ENCODE measurements around the gene R3HDM2. TPM values are rescaled to one million over a fixed set of nuclear protein-coding genes. Genes with fewer than 3 reads are reported as not detected.

The R3HDM2 gene
- total and polyA plus RNA-seq, 2 of the 13 experiments (the other 11 are each of a cell fraction or from before 2014, with no cell fraction given) = 11.1 to 23.5 TPM

DNA sequence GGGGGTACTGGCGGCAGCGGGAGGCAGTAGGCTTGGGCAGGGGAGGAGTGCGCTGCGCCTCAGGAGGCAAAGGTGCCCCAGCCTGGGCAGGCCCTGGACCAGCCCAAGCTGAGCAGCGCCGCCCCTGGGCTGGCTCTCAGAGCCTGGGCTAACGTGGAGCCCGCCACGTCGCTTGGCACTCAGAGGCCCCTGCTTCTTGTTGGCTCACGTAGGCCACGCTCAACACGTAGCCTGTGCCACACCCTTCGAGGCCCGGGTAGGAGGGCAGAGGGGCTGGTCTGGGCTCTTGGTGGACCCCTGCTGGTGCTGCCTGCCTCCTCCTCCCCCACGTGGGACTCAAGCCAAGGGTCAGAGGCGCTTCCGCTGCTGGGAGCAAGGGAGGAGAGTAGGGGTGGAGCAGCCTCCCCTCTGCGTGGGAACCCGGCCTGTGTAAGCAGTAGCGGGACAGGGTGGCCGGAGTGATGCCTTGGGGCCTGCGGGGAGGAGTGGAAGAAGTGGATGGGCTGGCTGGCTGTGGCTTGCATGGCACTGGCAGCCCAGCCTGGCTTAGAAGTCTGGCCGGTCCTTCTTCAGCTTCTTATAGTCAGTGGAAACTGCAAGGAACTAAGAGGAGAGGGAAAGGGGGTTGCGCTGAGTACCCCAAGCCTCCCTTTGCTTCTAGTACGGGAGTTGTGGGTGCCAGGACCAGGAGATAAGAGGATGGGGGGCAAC, 195.7 kb downstream of the R3HDM2 start (continued):
- TF ChIP-seq, protein P1, sequence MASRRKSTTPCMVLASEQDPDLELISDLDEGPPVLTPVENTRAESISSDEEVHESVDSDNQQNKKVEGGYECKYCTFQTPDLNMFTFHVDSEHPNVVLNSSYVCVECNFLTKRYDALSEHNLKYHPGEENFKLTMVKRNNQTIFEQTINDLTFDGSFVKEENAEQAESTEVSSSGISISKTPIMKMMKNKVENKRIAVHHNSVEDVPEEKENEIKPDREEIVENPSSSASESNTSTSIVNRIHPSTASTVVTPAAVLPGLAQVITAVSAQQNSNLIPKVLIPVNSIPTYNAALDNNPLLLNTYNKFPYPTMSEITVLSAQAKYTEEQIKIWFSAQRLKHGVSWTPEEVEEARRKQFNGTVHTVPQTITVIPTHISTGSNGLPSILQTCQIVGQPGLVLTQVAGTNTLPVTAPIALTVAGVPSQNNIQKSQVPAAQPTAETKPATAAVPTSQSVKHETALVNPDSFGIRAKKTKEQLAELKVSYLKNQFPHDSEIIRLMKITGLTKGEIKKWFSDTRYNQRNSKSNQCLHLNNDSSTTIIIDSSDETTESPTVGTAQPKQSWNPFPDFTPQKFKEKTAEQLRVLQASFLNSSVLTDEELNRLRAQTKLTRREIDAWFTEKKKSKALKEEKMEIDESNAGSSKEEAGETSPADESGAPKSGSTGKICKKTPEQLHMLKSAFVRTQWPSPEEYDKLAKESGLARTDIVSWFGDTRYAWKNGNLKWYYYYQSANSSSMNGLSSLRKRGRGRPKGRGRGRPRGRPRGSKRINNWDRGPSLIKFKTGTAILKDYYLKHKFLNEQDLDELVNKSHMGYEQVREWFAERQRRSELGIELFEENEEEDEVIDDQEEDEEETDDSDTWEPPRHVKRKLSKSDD (CRISPR knock-in tag; IDR thresholded peaks at IDR 0.05; ENCODE audit: low read depth) = no peak
- TF ChIP-seq PAX8 (CRISPR knock-in tag; IDR thresholded peaks at IDR 0.05; ENCODE audit: borderline replicate concordance) = no peak
- TF ChIP-seq, protein P2, sequence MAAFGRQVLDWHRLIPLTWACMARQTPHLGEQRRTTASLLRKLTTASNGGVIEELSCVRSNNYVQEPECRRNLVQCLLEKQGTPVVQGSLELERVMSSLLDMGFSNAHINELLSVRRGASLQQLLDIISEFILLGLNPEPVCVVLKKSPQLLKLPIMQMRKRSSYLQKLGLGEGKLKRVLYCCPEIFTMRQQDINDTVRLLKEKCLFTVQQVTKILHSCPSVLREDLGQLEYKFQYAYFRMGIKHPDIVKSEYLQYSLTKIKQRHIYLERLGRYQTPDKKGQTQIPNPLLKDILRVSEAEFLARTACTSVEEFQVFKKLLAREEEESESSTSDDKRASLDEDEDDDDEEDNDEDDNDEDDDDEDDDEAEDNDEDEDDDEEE (CRISPR knock-in tag; IDR thresholded peaks at IDR 0.05) = no peak
- TF ChIP-seq MAX (IDR thresholded peaks at IDR 0.05) = peak; percentile 71
- no peak for TF ChIP-seq ZNF234 (CRISPR knock-in tag; conservative IDR thresholded peaks at IDR 0.05)
- no peak for TF ChIP-seq ZZZ3 (CRISPR knock-in tag; IDR thresholded peaks at IDR 0.05; ENCODE audit: borderline replicate concordance)
- TF ChIP-seq ETV5 (CRISPR knock-in tag; IDR thresholded peaks at IDR 0.05; ENCODE audit: borderline replicate concordance) = peak; percentile 77
- peak; percentile 93 for TF ChIP-seq RBM22 (optimal IDR thresholded peaks at IDR 0.05; ENCODE audit: low read length)
- 0 out of 2 replicates have a peak, but pooled peaks have one; percentile 32 for TF ChIP-seq ZNF780A (CRISPR knock-in tag; IDR thresholded peaks at IDR 0.05)
- TF ChIP-seq NRL (CRISPR knock-in tag; IDR thresholded peaks at IDR 0.05; ENCODE audit: borderline replicate concordance) = no peak
- TF ChIP-seq NCOA2 (CRISPR knock-in tag; IDR thresholded peaks at IDR 0.05) = no peak
- no peak for TF ChIP-seq ZNF207 (IDR thresholded peaks at IDR 0.05; ENCODE audit: borderline replicate concordance)
- no peak for TF ChIP-seq ZNF562 (CRISPR knock-in tag; IDR thresholded peaks at IDR 0.05; ENCODE audit: borderline replicate concordance)
- TF ChIP-seq ZSCAN25 (CRISPR knock-in tag; IDR thresholded peaks at IDR 0.05) = peak; percentile 93
- TF ChIP-seq, protein P3, sequence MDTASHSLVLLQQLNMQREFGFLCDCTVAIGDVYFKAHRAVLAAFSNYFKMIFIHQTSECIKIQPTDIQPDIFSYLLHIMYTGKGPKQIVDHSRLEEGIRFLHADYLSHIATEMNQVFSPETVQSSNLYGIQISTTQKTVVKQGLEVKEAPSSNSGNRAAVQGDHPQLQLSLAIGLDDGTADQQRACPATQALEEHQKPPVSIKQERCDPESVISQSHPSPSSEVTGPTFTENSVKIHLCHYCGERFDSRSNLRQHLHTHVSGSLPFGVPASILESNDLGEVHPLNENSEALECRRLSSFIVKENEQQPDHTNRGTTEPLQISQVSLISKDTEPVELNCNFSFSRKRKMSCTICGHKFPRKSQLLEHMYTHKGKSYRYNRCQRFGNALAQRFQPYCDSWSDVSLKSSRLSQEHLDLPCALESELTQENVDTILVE (CRISPR knock-in tag; IDR thresholded peaks at IDR 0.05) = no peak
- TF ChIP-seq, protein P4, sequence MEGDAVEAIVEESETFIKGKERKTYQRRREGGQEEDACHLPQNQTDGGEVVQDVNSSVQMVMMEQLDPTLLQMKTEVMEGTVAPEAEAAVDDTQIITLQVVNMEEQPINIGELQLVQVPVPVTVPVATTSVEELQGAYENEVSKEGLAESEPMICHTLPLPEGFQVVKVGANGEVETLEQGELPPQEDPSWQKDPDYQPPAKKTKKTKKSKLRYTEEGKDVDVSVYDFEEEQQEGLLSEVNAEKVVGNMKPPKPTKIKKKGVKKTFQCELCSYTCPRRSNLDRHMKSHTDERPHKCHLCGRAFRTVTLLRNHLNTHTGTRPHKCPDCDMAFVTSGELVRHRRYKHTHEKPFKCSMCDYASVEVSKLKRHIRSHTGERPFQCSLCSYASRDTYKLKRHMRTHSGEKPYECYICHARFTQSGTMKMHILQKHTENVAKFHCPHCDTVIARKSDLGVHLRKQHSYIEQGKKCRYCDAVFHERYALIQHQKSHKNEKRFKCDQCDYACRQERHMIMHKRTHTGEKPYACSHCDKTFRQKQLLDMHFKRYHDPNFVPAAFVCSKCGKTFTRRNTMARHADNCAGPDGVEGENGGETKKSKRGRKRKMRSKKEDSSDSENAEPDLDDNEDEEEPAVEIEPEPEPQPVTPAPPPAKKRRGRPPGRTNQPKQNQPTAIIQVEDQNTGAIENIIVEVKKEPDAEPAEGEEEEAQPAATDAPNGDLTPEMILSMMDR (CRISPR knock-in tag; IDR thresholded peaks at IDR 0.05) = peak; percentile 56
- no peak for TF ChIP-seq ZNF639 (CRISPR knock-in tag; conservative IDR thresholded peaks at IDR 0.05)
- no peak for TF ChIP-seq CBFB (CRISPR knock-in tag; IDR thresholded peaks at IDR 0.05)
- TF ChIP-seq ZNF605 (CRISPR knock-in tag; IDR thresholded peaks at IDR 0.05) = 0 out of 2 replicates have a peak, but pooled peaks have one; percentile 11
- no peak for TF ChIP-seq ZBTB3 (CRISPR knock-in tag; IDR thresholded peaks at IDR 0.05; ENCODE audit: borderline replicate concordance, low read depth)
- TF ChIP-seq PCBP2 (optimal IDR thresholded peaks at IDR 0.05; ENCODE audit: low read depth, low read length, poor library complexity, severe bottlenecking) = no peak
- peak; percentile 89 for TF ChIP-seq HNRNPH1 (optimal IDR thresholded peaks at IDR 0.05; ENCODE audit: low read depth, low read length)
